Medulla oblongata (tissue), 1 donor: ENCODE measurements around the gene NMT2.
"Not testable (repeated sequence)": the region's sequence is repeated elsewhere in the genome, so short reads cannot be mapped to it uniquely, and the experiment has no call there.

Source experiments
- DNase-seq: peaks from one replicate; pipeline ENCODE4 v3.0.0-alpha.2; 2015; ENCODE audit errors: extremely low spot score

Gene NMT2

DNA sequence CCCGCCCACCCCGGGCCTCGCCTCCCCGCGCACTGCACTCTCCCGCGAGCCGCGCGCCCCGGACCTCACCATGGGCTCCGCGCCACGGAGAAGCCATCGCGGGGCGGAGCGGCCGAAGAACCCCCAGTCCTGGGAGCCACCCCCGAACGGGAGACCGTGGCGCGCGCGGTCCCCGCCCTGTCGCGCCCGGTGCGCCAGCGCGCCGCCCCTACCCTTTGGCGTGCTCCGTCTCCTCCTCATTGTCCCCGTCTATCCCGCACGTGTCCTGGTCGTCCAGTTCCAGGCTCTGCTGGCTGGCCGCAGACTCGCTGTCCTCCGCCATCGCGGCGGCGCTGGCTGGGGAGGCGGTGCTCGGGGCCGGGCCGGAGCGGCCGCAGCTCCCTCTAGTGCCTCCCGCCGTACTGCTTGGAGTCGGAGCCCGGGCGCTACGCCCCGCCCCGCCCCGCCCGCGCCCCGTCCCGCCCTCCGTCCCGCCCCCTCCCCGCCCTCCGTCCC lies at the start of gene NMT2:
NMT2 (minus strand) TSS at position 403 of the 495 bp plus-strand sequence; CDS start at position 322, 81 bp downstream.
- DNase-seq = peak; percentile 88

- DNase-seq = no peak
Observed at GRCh38 chr10:15216700-15217099, 48.2 kb upstream of the NMT2 start.

GRCh38 chr10:15214237-15214636 lies 45.7 kb upstream of the NMT2 start:
- no peak for DNase-seq

DNA sequence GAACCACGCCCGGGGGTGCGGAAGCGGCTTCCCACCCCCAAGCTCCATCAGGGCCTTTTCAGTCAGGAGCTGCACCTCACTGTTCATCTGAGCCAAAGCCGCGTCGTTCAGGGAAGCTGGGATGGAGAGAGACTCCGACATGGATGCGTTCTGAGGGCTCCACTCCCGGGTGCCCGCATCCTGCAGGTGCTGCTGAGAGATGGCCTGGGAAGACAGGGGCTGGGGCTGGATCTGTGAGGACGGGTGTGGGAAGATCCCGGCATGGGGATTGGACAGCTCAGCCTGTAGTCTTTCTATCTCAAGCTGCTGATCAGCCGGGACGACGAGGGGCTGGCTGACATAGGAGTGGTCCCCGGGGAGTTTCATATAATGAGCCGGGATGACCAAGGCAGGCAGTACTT lies 45.0 kb upstream of the NMT2 start:
- no peak for DNase-seq

DNA sequence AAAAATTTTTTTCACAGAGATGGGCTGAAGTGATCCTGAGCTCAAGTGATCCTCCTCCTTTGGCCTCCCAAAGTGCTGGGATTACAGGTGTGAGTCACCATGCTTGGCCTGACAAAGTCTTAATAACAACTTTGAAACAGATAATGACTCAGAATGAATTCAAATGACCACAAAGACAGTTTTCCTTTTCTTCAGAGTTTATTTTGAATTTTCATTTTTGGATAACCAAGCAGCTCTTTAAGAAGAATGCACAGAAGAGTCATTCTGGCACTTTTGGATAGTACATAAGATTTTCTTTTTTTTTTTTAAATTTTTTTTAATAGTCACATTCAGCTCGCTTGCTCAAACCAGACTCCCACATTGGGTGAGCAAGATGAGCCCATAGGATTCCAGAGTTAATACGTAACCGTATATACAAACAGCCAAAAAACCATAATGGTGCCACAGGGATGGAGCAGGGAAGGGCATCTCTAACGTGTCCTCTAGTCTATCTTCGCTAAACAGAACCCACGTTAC lies 43.0 kb upstream of the NMT2 start:
- DNase-seq = no peak

DNA sequence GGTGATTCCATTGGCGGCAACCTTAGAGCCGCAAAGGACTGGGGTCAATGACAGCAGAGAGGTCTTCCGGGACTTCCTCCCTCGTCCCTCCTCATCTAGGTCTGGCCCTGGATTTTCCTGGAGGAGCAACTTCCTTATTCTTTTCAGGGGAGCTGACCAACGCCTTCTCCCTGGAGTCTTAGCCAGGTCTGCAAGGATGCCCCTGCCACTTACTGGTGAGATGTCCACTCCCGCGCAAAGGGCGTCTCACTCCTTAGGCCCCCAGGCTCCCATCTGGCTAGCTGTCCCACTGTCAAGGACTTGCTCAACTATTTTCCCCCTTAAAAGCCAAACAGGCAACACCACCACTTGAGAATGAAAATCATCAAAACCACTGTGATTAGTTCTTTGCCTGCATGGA lies 42.0 kb upstream of the NMT2 start:
- DNase-seq = no peak

GRCh38 chr10:15209827-15210509 lies 41.5 kb upstream of the NMT2 start:
- DNase-seq = peak; percentile 87

- DNase-seq = no peak
Observed at GRCh38 chr10:15208221-15208620, 39.7 kb upstream of the NMT2 start.

- DNase-seq = not testable (repeated sequence)
Observed at GRCh38 chr10:15207410-15207809, 38.9 kb upstream of the NMT2 start.

- no peak for DNase-seq
Observed at GRCh38 chr10:15202639-15203038, 34.1 kb upstream of the NMT2 start.

DNA sequence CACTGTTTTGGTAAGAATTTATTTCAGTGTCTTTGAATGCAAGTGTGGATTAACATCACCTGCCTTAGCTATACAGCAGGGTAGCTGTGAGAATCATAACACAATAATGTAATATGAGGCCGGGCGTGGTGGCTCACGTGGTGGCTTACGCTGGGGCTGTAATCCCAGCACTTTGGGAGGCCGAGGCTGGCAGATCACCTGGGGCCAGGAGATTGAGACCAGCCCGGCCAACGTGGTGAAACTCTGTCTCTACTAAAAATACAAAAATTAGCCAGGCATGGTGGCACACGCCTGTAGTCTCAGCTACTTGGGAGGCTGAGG lies 33.8 kb upstream of the NMT2 start:
- not testable (repeated sequence) for DNase-seq

GRCh38 chr10:15201589-15202300 lies 33.3 kb upstream of the NMT2 start:
- DNase-seq = no peak

DNA sequence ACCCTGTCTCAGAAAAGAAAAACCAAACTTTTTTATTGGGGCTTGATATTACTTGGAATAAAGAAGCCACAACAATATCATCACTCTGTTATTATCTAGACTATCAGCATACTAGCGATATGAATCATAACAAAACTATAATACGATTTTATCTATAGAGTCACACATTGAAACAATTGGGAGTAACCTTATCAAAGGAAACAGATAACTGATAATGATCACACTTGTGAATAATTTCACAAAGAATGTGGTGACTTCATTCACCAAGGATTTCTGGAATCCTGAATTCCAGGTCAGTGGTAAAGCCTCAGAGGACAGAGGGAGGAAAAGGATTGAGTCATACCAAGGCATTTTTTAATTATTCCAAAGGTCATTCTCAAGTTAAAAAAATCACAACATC lies 32.1 kb upstream of the NMT2 start:
- no peak for DNase-seq

DNA sequence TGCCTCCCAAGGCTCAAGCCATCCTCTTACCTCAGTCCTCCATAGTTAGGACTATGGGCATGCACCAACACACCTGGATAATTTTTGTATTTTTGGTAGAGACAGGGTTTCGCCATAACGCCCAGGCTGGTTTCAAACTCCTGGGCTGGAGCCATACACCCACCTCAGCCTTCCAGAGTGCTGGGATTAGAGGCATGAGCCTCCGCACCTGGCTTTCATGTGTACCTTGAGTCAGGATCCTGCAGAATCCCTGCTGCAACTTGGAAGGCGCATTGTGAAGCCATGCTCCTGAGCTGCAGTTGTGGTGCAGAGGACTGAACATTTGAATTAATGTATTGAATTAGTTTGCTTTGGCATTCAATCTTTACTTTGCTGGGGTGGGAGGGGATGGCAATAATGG lies 29.4 kb upstream of the NMT2 start:
- no peak for DNase-seq

GRCh38 chr10:15197276-15197675 lies 28.8 kb upstream of the NMT2 start:
- DNase-seq = no peak

DNA sequence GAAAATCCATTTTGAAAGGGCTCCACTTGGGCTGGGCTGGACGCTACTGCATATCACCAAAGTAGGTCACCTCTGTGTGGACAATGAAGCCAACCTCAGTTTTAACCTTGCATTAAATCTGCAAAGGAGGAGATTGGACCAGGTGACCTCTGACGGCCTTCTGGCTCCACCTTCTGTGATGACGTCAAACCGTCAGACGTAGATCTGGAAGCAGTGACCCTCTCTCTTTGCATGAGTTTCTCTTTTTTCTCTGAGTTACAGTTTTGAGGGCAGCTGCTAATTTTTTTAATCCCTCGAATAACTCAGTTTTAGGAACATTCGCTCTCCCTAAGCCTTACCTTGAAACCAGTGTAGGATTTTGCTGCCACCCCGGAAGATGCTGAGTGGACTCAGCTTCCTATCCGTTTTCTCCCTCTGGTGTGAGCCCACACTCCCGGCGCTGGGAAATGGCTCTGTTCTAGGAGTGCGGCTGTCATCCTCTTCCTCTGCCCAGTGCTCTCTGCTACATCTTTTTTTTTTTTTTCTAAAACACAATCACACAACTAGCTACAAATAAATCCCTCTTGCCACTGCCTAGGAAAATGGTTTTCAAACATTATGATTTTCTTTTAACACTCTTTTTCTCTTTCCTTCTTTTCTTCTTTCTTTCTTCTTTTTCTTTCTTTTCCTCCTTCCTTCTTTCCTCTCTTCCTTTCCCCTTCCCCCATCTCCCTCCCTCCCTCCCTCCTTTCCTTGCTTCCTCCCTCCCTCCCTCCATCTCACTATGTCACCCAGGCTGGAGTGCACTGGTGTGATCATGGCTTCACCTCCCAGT lies 27.7 kb upstream of the NMT2 start:
- no peak for DNase-seq

DNA sequence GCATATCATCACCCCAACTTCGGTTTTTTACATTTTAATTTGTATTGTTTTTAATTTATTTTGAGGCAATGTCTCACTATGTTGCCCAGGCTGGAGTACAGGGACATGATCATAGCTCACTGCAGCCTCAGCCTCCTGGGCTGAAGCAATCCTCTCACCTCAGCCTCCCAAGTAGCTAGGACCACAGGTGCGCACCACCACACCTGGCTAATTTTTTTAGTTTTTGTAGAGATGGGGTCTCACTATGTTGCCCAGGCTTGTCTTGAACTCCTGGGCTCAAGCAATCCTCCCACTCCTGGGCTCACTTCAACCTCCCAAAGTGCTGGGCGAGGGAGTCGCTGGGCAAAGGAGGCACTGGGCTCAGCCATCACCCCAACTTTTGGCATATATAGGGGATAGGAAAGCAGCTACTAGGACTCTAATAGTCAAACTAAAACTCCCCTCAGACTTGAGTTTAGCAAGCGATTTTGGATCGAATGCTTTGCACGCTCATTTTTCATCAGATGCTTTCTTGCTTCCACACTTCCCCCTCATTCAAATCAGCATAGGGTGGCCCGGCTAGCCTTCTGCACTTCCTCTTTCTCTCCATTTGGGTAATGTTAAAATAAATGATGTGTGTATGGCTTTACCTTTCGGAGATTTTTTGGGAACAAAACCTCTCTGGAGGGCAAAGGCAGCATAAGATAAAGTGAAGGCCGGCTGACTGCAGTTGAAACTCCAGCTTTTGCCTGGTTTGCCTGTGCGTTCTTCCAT lies 20.8 kb upstream of the NMT2 start:
- no peak for DNase-seq

DNA sequence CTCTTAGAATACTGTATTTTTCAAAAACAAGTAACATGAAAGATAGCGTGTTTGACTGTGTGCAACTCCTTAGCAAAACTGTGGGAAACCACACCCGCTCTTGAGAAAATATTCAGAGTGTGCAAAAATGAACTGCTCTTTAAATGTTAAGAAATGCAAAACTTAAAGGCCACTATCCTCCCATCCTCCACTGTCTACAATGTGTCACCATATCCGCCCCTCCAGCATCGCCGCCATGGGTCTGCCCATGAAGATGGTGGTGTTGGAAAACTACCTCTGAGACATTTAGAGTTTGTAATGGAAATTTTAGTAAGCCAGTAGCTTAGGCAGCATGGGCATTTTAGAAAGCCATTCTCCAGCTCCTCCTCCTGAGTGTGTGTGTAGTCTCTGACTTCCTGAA lies 20.1 kb upstream of the NMT2 start:
- DNase-seq = no peak

- no peak for DNase-seq
Observed at GRCh38 chr10:15183689-15184481, 15.4 kb upstream of the NMT2 start.

DNA sequence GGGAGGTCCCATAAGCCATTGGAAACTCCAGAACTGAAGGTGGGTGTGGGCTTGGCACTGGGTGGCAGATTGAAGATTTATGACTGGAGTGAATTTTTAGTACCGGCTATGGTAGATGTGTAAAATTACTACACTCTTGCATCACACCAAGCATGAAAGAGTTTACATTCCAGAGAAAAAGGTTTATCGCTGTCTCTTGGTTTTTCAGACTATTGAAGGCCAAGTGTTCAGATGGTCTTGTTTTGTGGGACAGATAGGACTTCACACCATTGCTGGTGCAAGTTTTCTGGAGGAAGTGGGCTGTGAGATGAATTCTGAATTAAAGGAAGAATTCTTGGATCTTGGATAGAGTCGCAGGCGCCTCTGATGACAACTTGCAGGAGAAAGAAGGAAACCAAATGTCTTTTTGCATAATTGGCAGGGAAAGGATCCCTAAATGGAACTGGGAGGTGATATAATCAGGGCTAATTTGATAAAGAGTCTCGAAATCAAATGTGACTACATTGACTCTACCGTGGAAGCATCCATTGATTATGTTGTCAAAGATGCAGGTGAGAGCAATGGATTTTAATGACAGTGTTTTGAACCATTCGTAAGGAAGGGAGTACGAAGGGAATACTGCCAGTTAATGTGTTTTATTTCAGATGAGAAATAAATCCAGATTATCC lies 14.2 kb upstream of the NMT2 start:
- DNase-seq = no peak
